C4-2B (cell line): ENCODE data around the gene GLB1L3.

Experiments
- ZFX ChIP-seq: fragments of 450-650 bp; IDR thresholded peaks from 2 replicates; pipeline ENCODE4 v1.6.1; 2017
- TF ChIP-seq, protein P1 (sequence below): fragments of 450-650 bp; conservative IDR thresholded peaks from 2 replicates; pipeline ENCODE4 v1.5.1; 2017; ENCODE audit warnings: mild to moderate bottlenecking

DNA sequence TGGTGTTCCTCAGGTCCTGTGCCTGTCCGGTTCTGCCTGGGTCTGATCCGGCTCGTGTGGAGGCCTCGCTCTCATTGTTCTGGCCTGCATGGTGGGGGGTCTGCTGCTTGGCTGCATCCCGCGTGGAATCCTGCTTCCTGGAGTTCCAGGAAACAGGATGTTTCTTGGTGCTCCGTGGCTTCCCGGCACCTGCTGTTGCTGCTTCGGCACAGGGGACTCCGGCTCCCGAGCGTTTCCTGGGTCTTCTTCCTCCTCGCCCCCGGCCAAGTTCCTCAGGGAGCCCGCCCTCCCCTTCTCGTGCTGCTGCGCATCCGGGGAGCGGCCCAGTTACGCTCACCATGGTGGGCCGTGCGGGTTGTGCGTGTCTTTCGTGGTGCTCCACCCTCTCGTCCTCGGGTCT is 85.5 kb downstream of the GLB1L3 start:
- TF ChIP-seq, protein P1, sequence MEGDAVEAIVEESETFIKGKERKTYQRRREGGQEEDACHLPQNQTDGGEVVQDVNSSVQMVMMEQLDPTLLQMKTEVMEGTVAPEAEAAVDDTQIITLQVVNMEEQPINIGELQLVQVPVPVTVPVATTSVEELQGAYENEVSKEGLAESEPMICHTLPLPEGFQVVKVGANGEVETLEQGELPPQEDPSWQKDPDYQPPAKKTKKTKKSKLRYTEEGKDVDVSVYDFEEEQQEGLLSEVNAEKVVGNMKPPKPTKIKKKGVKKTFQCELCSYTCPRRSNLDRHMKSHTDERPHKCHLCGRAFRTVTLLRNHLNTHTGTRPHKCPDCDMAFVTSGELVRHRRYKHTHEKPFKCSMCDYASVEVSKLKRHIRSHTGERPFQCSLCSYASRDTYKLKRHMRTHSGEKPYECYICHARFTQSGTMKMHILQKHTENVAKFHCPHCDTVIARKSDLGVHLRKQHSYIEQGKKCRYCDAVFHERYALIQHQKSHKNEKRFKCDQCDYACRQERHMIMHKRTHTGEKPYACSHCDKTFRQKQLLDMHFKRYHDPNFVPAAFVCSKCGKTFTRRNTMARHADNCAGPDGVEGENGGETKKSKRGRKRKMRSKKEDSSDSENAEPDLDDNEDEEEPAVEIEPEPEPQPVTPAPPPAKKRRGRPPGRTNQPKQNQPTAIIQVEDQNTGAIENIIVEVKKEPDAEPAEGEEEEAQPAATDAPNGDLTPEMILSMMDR, result no peak
- no peak for TF ChIP-seq ZFX
